KOPT-K1 (cell line): ENCODE measurements around the gene SEBOX.
A peak's percentile ranks its signal among the peaks of the same experiment; 100 is the strongest.

ENCODE experiments used
- H3K27ac ChIP-seq: fragments of 200-600 bp; sonication (generic); 2 replicates; pipeline ENCODE4 v1.5.1; 2016; ENCODE audit warnings: antibody characterized with exemption, mild to moderate bottlenecking, low read depth, low read length; ENCODE audit not compliant: poor library complexity, severe bottlenecking
- H3K36me3 ChIP-seq: fragments of 200-600 bp; sonication (generic); 2 replicates; pipeline ENCODE4 v1.5.1; 2017; ENCODE audit warnings: antibody characterized with exemption, mild to moderate bottlenecking, low read length, moderate library complexity; ENCODE audit not compliant: insufficient read depth
- H3K9me3 ChIP-seq: fragments of 200-600 bp; sonication (generic); 2 replicates; pipeline ENCODE4 v1.5.1; 2017; ENCODE audit warnings: antibody characterized with exemption, low read length, mild to moderate bottlenecking; ENCODE audit not compliant: insufficient read depth, poor library complexity, severe bottlenecking

The SEBOX gene

DNA sequence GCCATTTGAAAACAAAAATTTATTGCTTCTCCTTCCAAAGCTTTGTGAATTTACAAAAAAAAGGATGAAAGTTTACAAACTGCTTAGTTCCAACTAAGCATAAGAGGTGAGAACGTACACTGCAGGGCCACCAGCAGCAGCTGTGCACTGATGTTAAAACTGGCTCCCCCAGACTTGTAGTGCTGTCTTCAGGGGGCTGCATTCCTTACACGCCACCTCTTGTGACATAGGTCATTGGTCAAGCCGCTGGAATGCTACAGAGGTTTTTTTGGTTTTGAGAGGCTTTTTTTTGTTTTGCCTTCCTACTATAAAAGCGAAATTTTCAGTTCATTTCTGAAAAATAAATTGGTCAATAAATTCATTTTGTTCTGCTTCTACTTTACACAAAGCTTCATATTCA, 36.7 kb downstream of the SEBOX start:
- no peaks in the 10 kb centered on the region for H3K9me3 ChIP-seq
- peaks cover 63% of the 10 kb centered on the region for H3K36me3 ChIP-seq
- no peak overlapping the region for H3K27ac ChIP-seq

DNA sequence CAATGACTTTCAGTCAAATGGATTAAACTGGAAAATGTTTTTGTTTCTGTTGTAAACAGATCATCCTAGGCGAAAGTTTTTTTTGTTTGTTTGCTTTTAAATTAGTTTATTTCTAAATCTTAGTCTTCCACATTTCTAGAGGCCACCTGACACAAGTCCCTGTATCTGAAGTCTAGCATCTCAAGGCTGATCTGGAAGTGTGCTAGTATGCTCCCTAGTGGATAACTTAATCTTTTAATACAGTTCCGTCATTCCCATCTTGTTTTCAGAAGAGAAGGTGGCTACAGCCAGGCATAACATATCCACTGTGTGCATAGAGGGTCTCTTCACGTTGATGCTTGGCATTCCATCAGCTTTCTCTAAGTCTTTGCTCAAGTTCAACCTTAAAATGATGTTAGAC, 37.3 kb downstream of the SEBOX start:
- no peaks in the 10 kb centered on the region for H3K9me3 ChIP-seq
- peaks cover 67% of the 10 kb centered on the region for H3K36me3 ChIP-seq
- no peak overlapping the region for H3K27ac ChIP-seq

GRCh38 chr17:28327031-28327607, 37.9 kb downstream of the SEBOX start:
- Histone ChIP-seq H3K36me3 (peaks cover 71% of the 10 kb centered on the region), H3K9me3 (no peaks in the 10 kb centered on the region), H3K27ac (no peak overlapping the region)

DNA sequence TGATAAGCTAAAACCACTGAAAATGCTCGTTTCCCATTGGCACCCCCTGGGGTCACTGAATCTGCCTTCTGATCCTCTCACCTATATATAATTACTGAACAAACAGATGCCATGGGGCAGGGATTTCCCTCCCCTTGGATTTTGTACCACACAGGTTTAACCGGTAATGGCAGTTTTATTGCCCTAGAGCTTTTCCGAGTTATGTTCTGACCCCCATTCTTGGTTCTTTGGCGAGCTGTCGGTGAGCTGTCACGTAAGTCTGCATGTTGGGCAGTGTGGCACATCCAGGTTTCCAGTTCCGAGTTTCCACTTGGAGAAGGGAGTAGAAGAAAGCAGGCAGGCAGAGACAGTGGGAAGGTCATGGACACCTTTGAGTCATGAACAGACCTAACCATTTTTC, 38.9 kb downstream of the SEBOX start:
- Histone ChIP-seq H3K9me3 (no peaks in the 10 kb centered on the region), H3K27ac (no peak overlapping the region), H3K36me3 (peaks cover 67% of the 10 kb centered on the region)

- peaks cover 66% of the 10 kb centered on the region for H3K36me3 ChIP-seq
- no peak overlapping the region for H3K27ac ChIP-seq
- no peaks in the 10 kb centered on the region for H3K9me3 ChIP-seq
Observed at GRCh38 chr17:28325211-28325610, 39.8 kb downstream of the SEBOX start.

DNA sequence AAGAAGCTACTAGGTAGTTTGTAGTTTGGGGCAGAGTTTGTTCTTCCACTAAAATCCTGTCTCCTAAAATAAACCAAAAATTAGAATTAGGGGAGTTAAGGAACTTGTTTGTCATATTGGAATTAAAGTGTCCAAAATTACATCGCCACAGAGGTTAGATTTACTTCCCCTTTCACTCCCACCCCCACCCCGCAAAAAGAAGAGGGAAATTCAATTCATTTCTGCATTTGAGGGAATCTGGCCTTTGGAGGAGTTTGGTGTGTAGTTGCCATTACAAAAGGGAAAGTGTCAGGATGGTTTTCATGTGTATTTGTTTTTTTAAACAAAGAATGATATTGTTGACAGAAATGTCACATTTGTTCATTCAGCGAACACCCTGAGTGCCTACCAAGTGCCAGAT, 40.2 kb downstream of the SEBOX start:
- peaks cover 65% of the 10 kb centered on the region for H3K36me3 ChIP-seq
- H3K27ac ChIP-seq, result no peak overlapping the region

DNA sequence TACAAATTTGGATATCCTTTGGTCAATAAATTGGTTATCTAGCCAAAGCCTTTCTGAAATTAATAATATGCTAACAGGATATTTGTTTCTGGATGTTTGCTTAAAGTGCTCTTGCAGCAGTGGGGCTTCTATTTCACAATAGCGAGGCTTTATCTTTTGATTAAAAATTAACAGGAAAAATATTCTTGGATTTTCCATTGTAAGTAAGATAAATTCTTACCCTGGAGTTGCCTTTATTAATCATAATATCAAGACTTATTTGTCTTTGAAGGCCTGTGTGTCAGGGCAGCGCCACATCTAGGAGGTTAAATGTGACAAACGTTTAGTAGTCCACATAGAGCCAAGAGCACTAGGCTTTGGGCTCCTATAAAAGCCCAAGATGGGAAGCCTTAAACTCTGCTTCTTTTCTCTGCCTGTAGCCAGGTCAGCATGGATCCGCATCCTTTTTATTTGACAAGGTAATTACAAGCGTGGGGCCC, 40.7 kb downstream of the SEBOX start:
- H3K36me3 ChIP-seq, result peaks cover 62% of the 10 kb centered on the region
- no peak overlapping the region for H3K27ac ChIP-seq

More for the DNA sequence above, 40.2 kb downstream of the SEBOX start:
- no peaks in the 10 kb centered on the region for H3K9me3 ChIP-seq

GRCh38 chr17:28320215-28321061, 44.6 kb downstream of the SEBOX start:
- Histone ChIP-seq H3K36me3 (peaks cover 24% of the 10 kb centered on the region), H3K27ac (peak overlapping the region; percentile 73), H3K9me3 (no peaks in the 10 kb centered on the region)

More for the DNA sequence above, 40.7 kb downstream of the SEBOX start:
- no peaks in the 10 kb centered on the region for H3K9me3 ChIP-seq

DNA sequence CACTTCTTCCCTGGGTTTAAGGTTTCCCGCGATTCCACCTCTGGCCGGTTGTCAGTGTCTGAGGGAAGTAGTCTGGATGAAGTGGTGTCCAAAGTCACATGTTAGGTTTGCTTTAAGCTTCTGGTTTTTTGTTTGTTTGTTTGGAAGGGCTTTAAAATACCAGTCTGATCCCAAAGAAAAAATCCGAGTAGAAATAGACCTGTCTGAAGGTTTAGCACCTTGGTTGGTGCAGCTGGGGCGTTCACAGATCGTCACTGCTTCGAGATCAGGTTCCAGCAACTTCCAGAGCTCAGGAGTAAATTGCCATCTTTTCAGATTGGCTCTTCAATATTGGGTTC, 45.4 kb downstream of the SEBOX start:
- no peaks in the 10 kb centered on the region for H3K9me3 ChIP-seq
- peaks cover 19% of the 10 kb centered on the region for H3K36me3 ChIP-seq
- H3K27ac ChIP-seq, result peak overlapping the region; percentile 73

GRCh38 chr17:28318759-28319597, 46.0 kb downstream of the SEBOX start, which contains the start of gene TMEM97:
TSS of gene TMEM97 (plus strand) at chr17:28319200. CDS start at chr17:28319240, 40 bp downstream.
- no peaks in the 10 kb centered on the region for H3K9me3 ChIP-seq
- peaks cover 19% of the 10 kb centered on the region for H3K36me3 ChIP-seq
- peak within 1 kb of the TSS; percentile 73 for H3K27ac ChIP-seq

GRCh38 chr17:28317966-28318758, 46.8 kb downstream of the SEBOX start:
- peak overlapping the region; percentile 73 for H3K27ac ChIP-seq
- no peaks in the 10 kb centered on the region for H3K9me3 ChIP-seq
- H3K36me3 ChIP-seq, result peaks cover 19% of the 10 kb centered on the region

DNA sequence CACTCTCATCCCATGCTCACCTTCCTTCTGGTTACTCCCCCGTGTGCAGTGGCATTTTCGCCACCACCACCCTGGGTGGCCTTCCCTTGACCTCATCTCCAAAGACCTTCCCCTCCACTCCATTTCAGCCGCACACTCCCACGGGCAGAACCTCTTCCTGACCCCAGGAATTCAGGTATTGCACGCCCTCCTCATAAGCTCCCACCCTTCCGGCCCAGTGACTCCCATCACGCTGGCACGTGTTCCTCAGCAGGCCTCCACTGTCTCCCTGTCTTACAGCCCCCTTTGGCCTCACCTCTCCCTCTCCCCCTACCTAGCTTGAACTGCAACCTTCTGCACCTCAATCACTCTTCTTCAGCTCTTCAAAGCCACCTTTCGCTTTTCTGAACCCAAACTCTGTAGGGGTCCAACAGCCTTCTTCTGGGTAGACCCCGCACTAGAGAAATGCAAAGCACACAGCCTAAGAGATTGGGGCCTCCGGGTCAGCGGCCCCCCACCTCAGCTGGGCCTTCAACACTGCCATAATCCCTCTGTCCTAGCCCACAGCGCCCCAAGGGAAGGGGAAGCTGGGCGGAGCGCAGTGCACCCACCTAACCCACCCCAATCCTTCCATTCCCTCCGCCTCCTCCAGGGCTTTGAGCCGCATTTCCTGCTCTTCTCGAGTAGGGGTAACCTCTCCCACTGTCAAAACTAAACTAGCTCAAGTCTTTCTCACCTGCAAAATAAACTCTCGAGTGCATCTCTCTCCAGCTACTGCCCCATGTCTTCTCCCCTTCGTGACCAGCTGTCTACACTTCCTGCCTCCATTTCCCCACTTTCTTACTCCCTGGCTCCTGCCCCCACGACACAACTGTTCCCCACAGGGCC, 47.7 kb downstream of the SEBOX start:
- Histone ChIP-seq H3K27ac (no peak overlapping the region), H3K36me3 (peaks cover 10% of the 10 kb centered on the region), H3K9me3 (no peaks in the 10 kb centered on the region)

DNA sequence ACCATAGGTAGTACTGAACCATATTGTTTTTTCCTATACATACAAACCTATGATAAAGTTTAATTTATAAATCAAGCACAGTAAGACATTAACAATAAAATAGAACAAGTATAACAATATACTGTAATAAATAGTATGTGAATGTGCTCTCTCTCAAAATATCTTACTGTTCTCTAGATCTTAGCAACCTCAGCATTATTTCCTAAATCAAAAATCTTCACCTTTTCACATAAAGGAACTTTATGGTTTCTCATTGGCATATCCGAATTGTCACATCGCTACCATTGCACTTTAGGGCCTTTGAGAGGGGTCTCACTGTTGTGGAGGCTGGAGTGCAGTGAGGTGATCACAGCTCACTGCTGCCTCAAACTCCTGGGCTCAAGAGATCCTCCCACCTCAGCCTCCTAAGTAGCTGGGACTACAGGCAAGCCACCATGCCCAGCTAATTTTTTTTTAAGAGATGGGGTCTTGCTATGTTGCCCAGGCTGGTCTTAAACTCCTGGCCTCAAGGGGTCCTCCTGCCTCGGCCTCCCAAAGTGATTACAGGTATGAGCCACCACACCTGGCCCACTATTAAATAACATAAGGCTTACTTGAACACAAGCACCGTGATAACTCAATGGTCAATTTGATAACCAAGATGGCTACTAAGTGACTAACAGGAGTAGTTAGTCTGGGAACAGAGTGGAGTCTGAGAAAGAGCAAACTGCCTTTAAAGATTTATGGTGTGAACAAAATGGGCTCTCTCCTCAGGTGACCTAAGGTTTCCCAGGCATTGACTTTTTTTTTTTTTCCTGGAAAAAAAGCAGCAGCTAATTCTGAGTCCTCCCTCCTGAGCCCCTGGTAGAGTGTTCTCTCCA, 48.9 kb downstream of the SEBOX start:
- Histone ChIP-seq H3K36me3 (peaks cover 8% of the 10 kb centered on the region; the same call in 1 of the 2 replicates), H3K27ac (no peak overlapping the region), H3K9me3 (no peaks in the 10 kb centered on the region)
